H1 (cell line): Measurements from ENCODE around the gene LPAR3. TPM values are rescaled to one million over a fixed set of nuclear protein-coding genes. Genes with fewer than 3 reads are reported as not detected.

Experiments used
- CTCF ChIA-PET: fragments of 300-600 bp; sonication (Branson Sonifier 250); formaldehyde crosslinking; loops from one replicate; lab custom pipeline; 2021; ENCODE audit not compliant: partially characterized antibody; lab: Charles Lee
- POLR2A ChIA-PET: fragments of 300-600 bp; sonication (Branson Sonifier 250); formaldehyde crosslinking; loops from one replicate; lab custom pipeline; 2021; ENCODE audit warnings: inconsistent platforms; ENCODE audit not compliant: partially characterized antibody; lab: Charles Lee
- DNase-seq, 2 experiments: peaks; one replicate each; pipeline versions ENCODE4 v3.0.0 to v3.0.0-alpha.2; 2010 to 2022; ENCODE audit warnings: low spot score in 2 of 2, low read depth in 1 of 2, mixed read lengths in 1 of 2
- FAIRE-seq: peaks from 2 replicates; lab custom pipeline; 2011; peaks lifted over from hg19 to GRCh38; lab: Jason Lieb, UNC
- H2AFZ ChIP-seq: 2 replicates; pipeline ENCODE4 v1.8.1; 2012; ENCODE audit warnings: low read length, inconsistent platforms
- H2AK5ac ChIP-seq: 2 replicates; pipeline ENCODE4 v1.6.1; 2013; ENCODE audit warnings: low read depth, low read length
- H2BK120ac ChIP-seq: replicated peaks from 2 replicates; pipeline ENCODE3; 2013; ENCODE audit warnings: low read depth, low read length, inconsistent platforms
- H2BK12ac ChIP-seq: 2 replicates; pipeline ENCODE4 v1.6.1; 2013; ENCODE audit warnings: low read depth, low read length
- H2BK15ac ChIP-seq: 2 replicates; pipeline ENCODE4 v1.6.1; 2013; ENCODE audit warnings: low read length
- H2BK20ac ChIP-seq: 2 replicates; pipeline ENCODE4 v1.6.1; 2013; ENCODE audit warnings: low read length
- H2BK5ac ChIP-seq: 2 replicates; pipeline ENCODE4 v1.6.1; 2013; ENCODE audit warnings: low read depth, low read length
- H3K14ac ChIP-seq: 2 replicates; pipeline ENCODE4 v1.6.1; 2013; ENCODE audit warnings: inconsistent platforms; ENCODE audit not compliant: insufficient read length
- H3K18ac ChIP-seq: 2 replicates; pipeline ENCODE4 v1.6.1; 2013; ENCODE audit warnings: low read length; ENCODE audit errors: extremely low read depth
- H3K23ac ChIP-seq: 2 replicates; pipeline ENCODE4 v1.6.1; 2013; ENCODE audit warnings: inconsistent platforms; ENCODE audit not compliant: insufficient read length
- H3K23me2 ChIP-seq: 2 replicates; pipeline ENCODE4 v1.6.1; 2013; ENCODE audit warnings: low read depth, low read length
- H3K27ac ChIP-seq: 2 replicates; pipeline ENCODE4 v1.6.1; 2011; ENCODE audit warnings: low read depth, low read length, inconsistent platforms
- H3K27me3 ChIP-seq, 4 experiments: replicated peaks in 1 of 4; 1 replicate in 1 of 4; 2 replicates in 3 of 4; pipeline versions ENCODE4 v1.6.1 to v1.8.1; 2011 to 2013; ENCODE audit warnings: low read length in 3 of 4, mild to moderate bottlenecking in 3 of 4, inconsistent platforms in 2 of 4, mixed read lengths in 2 of 4, moderate library complexity in 1 of 4; ENCODE audit not compliant: control insufficient read depth in 3 of 4, insufficient read depth in 3 of 4; ENCODE audit errors: extremely low read depth in 1 of 4
- H3K36me3 ChIP-seq, 4 experiments: 2 replicates each; pipeline versions ENCODE4 v1.6.1 to v1.8.1; 2011 to 2013; ENCODE audit warnings: mild to moderate bottlenecking in 4 of 4, low read length in 3 of 4, moderate library complexity in 2 of 4, control low read depth in 1 of 4, inconsistent platforms in 1 of 4; ENCODE audit not compliant: insufficient read depth in 4 of 4, control insufficient read depth in 2 of 4
- H3K4ac ChIP-seq: replicated peaks from 2 replicates; pipeline ENCODE3; 2013; ENCODE audit warnings: low read length, low read depth, mixed read lengths, inconsistent platforms; ENCODE audit not compliant: insufficient read length
- H3K4me1 ChIP-seq, 4 experiments: replicated peaks in 1 of 4; 1 replicate in 1 of 4; 2 replicates in 3 of 4; pipeline versions ENCODE4 v1.6.1 to v1.8.1; 2011 to 2013; ENCODE audit warnings: low read length in 3 of 4, inconsistent platforms in 2 of 4, mixed read lengths in 1 of 4; ENCODE audit not compliant: insufficient read depth in 4 of 4, control insufficient read depth in 3 of 4
- H3K4me2 ChIP-seq, 2 experiments: 2 replicates each; pipeline versions ENCODE4 v1.6.1 to v1.8.1; 2011 to 2013; ENCODE audit warnings: low read depth in 2 of 2, low read length in 2 of 2, control low read depth in 1 of 2, inconsistent platforms in 1 of 2, mild to moderate bottlenecking in 1 of 2; ENCODE audit not compliant: insufficient read depth in 1 of 2
- H3K4me3 ChIP-seq, 4 experiments: fragments of 200-600, 300-600 bp in 1 of 4; sonication (generic), shearing (Covaris generic), sonication (Bioruptor Twin) in 1 of 4; 2 replicates each; pipeline versions ENCODE4 v1.5.1 to v1.8.1; 2011 to 2016; ENCODE audit warnings: low read length in 4 of 4, low read depth in 3 of 4, control low read depth in 2 of 4, inconsistent platforms in 2 of 4, mild to moderate bottlenecking in 2 of 4, mixed read lengths in 1 of 4, moderate library complexity in 1 of 4; ENCODE audit not compliant: insufficient read depth in 2 of 4; ENCODE audit errors: extremely low read depth in 1 of 4
- H3K56ac ChIP-seq: replicated peaks from 2 replicates; pipeline ENCODE3; 2013; ENCODE audit warnings: low read depth, mild to moderate bottlenecking, mixed read lengths, low read length, inconsistent platforms; ENCODE audit not compliant: insufficient read length
- H3K79me1 ChIP-seq: 2 replicates; pipeline ENCODE4 v1.6.1; 2013; ENCODE audit warnings: low read depth, low read length, control low read depth
- H3K79me2 ChIP-seq, 2 experiments: 2 replicates each; pipeline versions ENCODE4 v1.6.1 to v1.8.1; 2012 to 2013; ENCODE audit warnings: low read length in 2 of 2, mild to moderate bottlenecking in 2 of 2, inconsistent platforms in 1 of 2; ENCODE audit not compliant: insufficient read depth in 2 of 2, control insufficient read depth in 1 of 2
- H3K9ac ChIP-seq, 4 experiments: replicated peaks in 1 of 4; 1 replicate in 1 of 4; 2 replicates in 3 of 4; pipeline versions ENCODE4 v1.6.1 to v1.8.1; 2011 to 2013; ENCODE audit warnings: low read depth in 3 of 4, low read length in 3 of 4, control low read depth in 2 of 4, mild to moderate bottlenecking in 2 of 4, moderate library complexity in 2 of 4, inconsistent platforms in 1 of 4; ENCODE audit errors: extremely low read depth in 1 of 4
- H3K9me3 ChIP-seq, 2 experiments: 2 replicates each; pipeline versions ENCODE4 v1.6.1 to v1.8.1; 2012 to 2013; ENCODE audit warnings: mild to moderate bottlenecking in 2 of 2, moderate library complexity in 2 of 2, control low read depth in 1 of 2, inconsistent platforms in 1 of 2, low read depth in 1 of 2, low read length in 1 of 2, mixed read lengths in 1 of 2; ENCODE audit not compliant: insufficient read depth in 2 of 2
- H4K20me1 ChIP-seq, 2 experiments: replicated peaks in 1 of 2; 2 replicates each; pipeline versions ENCODE3 to v1.8.1; 2011 to 2013; ENCODE audit warnings: inconsistent platforms in 2 of 2, low read length in 2 of 2, mild to moderate bottlenecking in 1 of 2; ENCODE audit not compliant: insufficient read depth in 2 of 2, control insufficient read depth in 1 of 2
- H4K5ac ChIP-seq: 2 replicates; pipeline ENCODE4 v1.6.1; 2013; ENCODE audit warnings: low read length, low read depth, mixed read lengths, inconsistent platforms; ENCODE audit not compliant: insufficient read length
- H4K8ac ChIP-seq: 2 replicates; pipeline ENCODE4 v1.8.0; 2013; ENCODE audit warnings: mild to moderate bottlenecking, moderate library complexity, low read length, inconsistent platforms; ENCODE audit not compliant: insufficient read depth; ENCODE audit errors: extremely low read depth
- H4K91ac ChIP-seq: replicated peaks from 2 replicates; pipeline ENCODE3; 2013; ENCODE audit warnings: low read length, mixed read lengths, inconsistent platforms; ENCODE audit not compliant: insufficient read length
- CBX5 ChIP-seq: fragments of 300-800, 300-1000 bp; sonication (generic); IDR thresholded peaks from 2 replicates; pipeline ENCODE4 v1.7.1; 2016; ENCODE audit warnings: antibody characterized with exemption, low read length, low read depth
- HDAC6 ChIP-seq: IDR thresholded peaks from one replicate; pipeline ENCODE4 v1.7.1; 2012; ENCODE audit warnings: low read depth, mild to moderate bottlenecking, inconsistent platforms, low read length, moderate library complexity
- NANOG ChIP-seq: IDR thresholded peaks from 2 replicates; pipeline ENCODE4 v1.6.1; 2011; ENCODE audit warnings: low read length, low read depth, mild to moderate bottlenecking, inconsistent platforms; ENCODE audit not compliant: insufficient read depth, poor library complexity, severe bottlenecking
- RAD21 ChIP-seq, 2 experiments: IDR thresholded peaks in 1 of 2; conservative IDR thresholded peaks in 1 of 2; 2 replicates each; pipeline ENCODE4 v1.6.1; 2011; ENCODE audit warnings: low read depth in 2 of 2, low read length in 2 of 2, improper control_type of control experiment in 1 of 2, inconsistent platforms in 1 of 2, mild to moderate bottlenecking in 1 of 2, moderate library complexity in 1 of 2
- SIX5 ChIP-seq: IDR thresholded peaks from 2 replicates; pipeline ENCODE4 v1.6.1; 2011; ENCODE audit warnings: mild to moderate bottlenecking, low read depth, low read length
- WGBS, 2 experiments: shearing (Covaris generic) in 1 of 2; methylation state at CpG; one replicate each; pipeline versions ENCODE4 v1.1.6 to v1.1.7; 2013 to 2015; ENCODE audit warnings: low lambda C conversion rate in 2 of 2, mixed read lengths in 2 of 2, inconsistent platforms in 1 of 2, low coverage in 1 of 2, missing lambda C conversion rate in 1 of 2; ENCODE audit not compliant: insufficient replicate concordance in 2 of 2, insufficient coverage in 1 of 2, insufficient read length in 1 of 2; ENCODE audit errors: extremely low coverage in 1 of 2, missing lambda C conversion rate in 1 of 2; 5-methylcytosine and 5-hydroxymethylcytosine counted together
- polyA plus RNA-seq, 7 experiments: library from polyadenylated mRNA; depleted of rRNA in 3 of 7; stranded (reverse) in 5 of 7; unstranded in 2 of 7; fragments of >200 nt in 5 of 7; fragments of 200-250 nt in 2 of 7; gene quantifications; 1 replicate in 5 of 7; 2 replicates in 1 of 7; 4 replicates in 1 of 7; pipeline versions ENCODE4 v1.2.1 to v1.2.3, GENCODE V29; 2011 to 2013; ENCODE audit warnings: missing spikeins in 2 of 7, mixed read lengths in 2 of 7
- total RNA-seq: library from RNA; stranded (reverse); fragmentation: NEBNext Ultra II Directional; extraction: Animal tissue kit (Norgen Biotek cat#: 25700); gene quantifications from 2 replicates; pipeline ENCODE4 v1.2.1, GENCODE V29; 2021
- TF ChIP-seq, protein P1 (sequence below): IDR thresholded peaks from 2 replicates; pipeline ENCODE4 v1.6.1; 2012; ENCODE audit warnings: inconsistent platforms

LPAR3 gene
- total and polyA plus RNA-seq, 2 of the 8 experiments (the other 6 are each of a cell fraction or from before 2014, with no cell fraction given), result 17.1 to 25.4 TPM

DNA sequence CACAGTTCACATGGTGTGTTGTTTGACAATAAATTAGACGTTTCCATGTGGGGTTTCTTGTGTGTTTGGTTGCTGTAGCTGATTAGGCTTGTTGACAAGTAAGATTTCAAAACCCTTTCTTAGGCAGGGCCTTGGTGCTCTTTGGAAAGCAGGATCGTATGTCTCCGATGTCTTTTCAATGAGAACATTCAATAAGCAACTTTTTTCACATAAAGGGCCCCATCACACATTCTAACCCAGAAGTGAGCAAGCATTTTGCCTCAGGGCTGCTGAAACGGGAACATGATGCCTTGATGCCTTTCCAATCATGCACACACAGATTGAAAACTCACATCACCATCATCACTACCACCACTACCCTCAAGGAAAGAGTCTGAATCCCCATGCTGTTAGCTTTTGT lies 33.1 kb downstream of the LPAR3 start:
- no peak overlapping the region for H4K91ac ChIP-seq
- no peaks in the 10 kb centered on the region for H3K23me2 ChIP-seq
- H3K79me1 ChIP-seq, result no peaks in the 10 kb centered on the region; the same call in 1 of the 2 replicates
- no peak overlapping the region for H2BK120ac ChIP-seq
- H3K14ac ChIP-seq, result no peak overlapping the region
- CTCF ChIA-PET, result interaction anchor here (0.7 to 1.2 kb wide), 2 partner anchors 69 to 77 kb away, joined by 3 read pairs; no protein-coding TSS in a partner anchor
- no peaks in the 10 kb centered on the region for H4K20me1 ChIP-seq
- no peak overlapping the region for H2AFZ ChIP-seq
- no peak for TF ChIP-seq CBX5
- TF ChIP-seq HDAC6, result no peak
- TF ChIP-seq NANOG, result no peak
- TF ChIP-seq RAD21 (IDR thresholded peaks at IDR 0.05 in 1 of 2, conservative IDR thresholded peaks at IDR 0.05 in 1 of 2; ENCODE audit: low read depth in 2 of 2, low read length in 2 of 2), result no peak
- no peak for TF ChIP-seq SIX5
- TF ChIP-seq, protein P1, sequence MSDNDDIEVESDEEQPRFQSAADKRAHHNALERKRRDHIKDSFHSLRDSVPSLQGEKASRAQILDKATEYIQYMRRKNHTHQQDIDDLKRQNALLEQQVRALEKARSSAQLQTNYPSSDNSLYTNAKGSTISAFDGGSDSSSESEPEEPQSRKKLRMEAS, result no peak
- H4K8ac ChIP-seq, result no peak overlapping the region
- H2BK20ac ChIP-seq, result no peak overlapping the region
- no peak overlapping the region for H3K4me3 ChIP-seq
- H3K27me3 ChIP-seq, result no peaks in the 10 kb centered on the region
- H3K9ac ChIP-seq, result no peak overlapping the region
- FAIRE-seq, result no peak
- WGBS, 2 experiments, result 95% methylated on average over 4 of the region's 4 CpGs; no CpG with 5 or more reads in 1 of the 2 experiments
- H3K79me2 ChIP-seq, result peaks cover 0 to 3% of the 10 kb centered on the region in 2 experiments; a peak in 1 of 4 replicates
- H3K18ac ChIP-seq, result no peak overlapping the region
- no peaks in the 10 kb centered on the region for H3K9me3 ChIP-seq
- no peak overlapping the region for H2BK12ac ChIP-seq
- H3K23ac ChIP-seq, result no peak overlapping the region
- no peaks in the 10 kb centered on the region for H3K4me1 ChIP-seq
- no peak overlapping the region for H3K4me2 ChIP-seq
- no peak overlapping the region for H4K5ac ChIP-seq
- POLR2A ChIA-PET, result no interaction called here
- peaks cover 0 to 6% (median 3%) of the 10 kb centered on the region in 4 experiments; a peak in 4 of 8 replicates for H3K36me3 ChIP-seq
- H2BK5ac ChIP-seq, result no peak overlapping the region
- no peak overlapping the region for H2AK5ac ChIP-seq
- no peak for DNase-seq
- H2BK15ac ChIP-seq, result no peak overlapping the region
- H3K56ac ChIP-seq, result no peak overlapping the region
- H3K27ac ChIP-seq, result no peak overlapping the region
- H3K4ac ChIP-seq, result no peak overlapping the region
